ENCODE data around the gene PERM1. TPM values are rescaled to one million over a fixed set of nuclear protein-coding genes. Genes with fewer than 3 reads are reported as not detected.
A peak's percentile ranks its signal among the peaks of the same experiment; 100 is the strongest.

Gene PERM1
- total and polyA plus RNA-seq, 2 of the 13 experiments (the other 11 are each of a cell fraction or from before 2014, with no cell fraction given): 0.04 to 0.29 TPM

GRCh38 chr1:1017397-1018320 lies 35.8 kb upstream of the PERM1 start (continued):
- TF ChIP-seq, protein P1, sequence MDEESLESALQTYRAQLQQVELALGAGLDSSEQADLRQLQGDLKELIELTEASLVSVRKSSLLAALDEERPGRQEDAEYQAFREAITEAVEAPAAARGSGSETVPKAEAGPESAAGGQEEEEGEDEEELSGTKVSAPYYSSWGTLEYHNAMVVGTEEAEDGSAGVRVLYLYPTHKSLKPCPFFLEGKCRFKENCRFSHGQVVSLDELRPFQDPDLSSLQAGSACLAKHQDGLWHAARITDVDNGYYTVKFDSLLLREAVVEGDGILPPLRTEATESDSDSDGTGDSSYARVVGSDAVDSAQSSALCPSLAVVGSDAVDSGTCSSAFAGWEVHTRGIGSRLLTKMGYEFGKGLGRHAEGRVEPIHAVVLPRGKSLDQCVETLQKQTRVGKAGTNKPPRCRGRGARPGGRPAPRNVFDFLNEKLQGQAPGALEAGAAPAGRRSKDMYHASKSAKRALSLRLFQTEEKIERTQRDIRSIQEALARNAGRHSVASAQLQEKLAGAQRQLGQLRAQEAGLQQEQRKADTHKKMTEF (CRISPR knock-in tag; IDR thresholded peaks at IDR 0.05): peak; percentile 44; the same call in 1 of the 2 replicates
- peak; percentile 77 for TF ChIP-seq NFYC (CRISPR knock-in tag; IDR thresholded peaks at IDR 0.05)

DNA sequence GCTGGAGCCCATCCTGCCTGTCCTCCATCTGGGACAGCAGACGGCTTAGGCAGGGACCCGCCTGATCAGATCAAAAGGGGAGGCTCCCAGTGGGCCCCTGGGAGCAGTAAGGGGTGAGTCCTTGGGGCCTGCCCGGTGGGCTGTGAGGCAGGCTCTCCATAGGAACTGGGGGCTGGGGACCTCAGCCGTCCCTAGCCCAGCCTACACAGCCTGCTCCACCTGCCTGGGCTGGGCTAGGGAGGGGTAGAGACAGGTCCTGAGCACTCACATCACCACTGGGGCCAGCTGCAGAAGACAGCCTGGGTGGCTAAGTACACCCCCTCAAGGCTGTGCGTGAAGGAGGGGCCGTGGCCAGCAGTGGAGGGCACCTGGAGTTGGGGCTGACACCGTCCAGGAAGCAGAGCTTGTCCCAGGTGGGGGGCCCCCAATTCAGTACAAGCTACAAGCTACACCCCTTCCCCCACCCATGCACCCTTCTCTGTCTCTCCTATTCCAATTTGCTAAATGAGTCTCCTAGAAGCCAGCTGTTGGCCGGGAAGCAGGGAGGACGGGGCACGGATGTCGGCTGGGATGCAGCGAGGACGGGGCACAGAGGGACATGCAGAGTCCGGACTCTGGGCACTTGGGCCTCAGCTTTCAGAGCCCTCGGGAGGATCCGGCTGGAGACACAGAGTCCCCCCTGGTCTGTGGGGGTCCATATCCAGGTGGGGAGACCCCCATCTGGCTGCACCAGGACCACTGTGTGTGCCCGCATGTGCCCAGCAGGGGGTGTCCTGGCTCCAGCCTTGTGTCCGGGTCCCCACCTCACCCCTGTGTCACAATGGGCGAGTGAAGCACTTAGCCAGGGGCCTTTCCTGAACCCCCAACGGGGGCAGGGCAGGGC lies 33.1 kb upstream of the PERM1 start:
- Histone ChIP-seq H3K9me3 (ENCODE audit: low read length) (no peaks in the 10 kb centered on the region), H4K20me1 (ENCODE audit: insufficient read depth, low read length) (no peaks in the 10 kb centered on the region), H3K4me1 (ENCODE audit: insufficient read depth, low read length) (peaks cover 53% of the 10 kb centered on the region), H3K27me3 (ENCODE audit: control insufficient read depth in 1 of 2, insufficient read depth in 2 of 2, low read length in 2 of 2) (no peaks in the 10 kb centered on the region; a peak in 1 of 5 replicates), H2AFZ (ENCODE audit: low read length) (no peak overlapping the region), H3K4me3 (replicated peaks in 1 of 3; ENCODE audit: insufficient read depth in 1 of 3, low read depth in 2 of 3, low read length in 3 of 3) (peak overlapping the region in 1 of 3 experiments; percentile 86; a peak in 1 of 6 replicates), H3K4me2 (ENCODE audit: low read depth, low read length) (no peak overlapping the region), H3K27ac (ENCODE audit: extremely low read length, insufficient read depth, low read length) (no peak overlapping the region), H3K79me2 (ENCODE audit: insufficient read depth, low read length) (no peaks in the 10 kb centered on the region), H3K36me3 (replicated peaks in 1 of 2; ENCODE audit: control insufficient read depth in 1 of 2, insufficient read depth in 2 of 2, low read length in 2 of 2) (no peaks in the 10 kb centered on the region), H3K9ac (ENCODE audit: insufficient read depth, low read depth, low read length) (no peak overlapping the region)
- ChIA-PET CTCF (ENCODE audit: low intra/inter-chr PET ratio, low total read pairs) (interaction anchor here (0.6 to 2.8 kb wide), 2 partner anchors 45 to 49 kb away, joined by 3 to 15 read pairs; no protein-coding TSS in a partner anchor), POLR2A (interaction anchor here (5.9 kb wide), 1 partner anchor 9 kb away, joined by 61 read pairs; no protein-coding TSS in a partner anchor)
- no TSS peak for BruUV-seq (replicated peaks)
- DNase-seq (ENCODE audit: low spot score) (no peak), FAIRE-seq (no peak), ATAC-seq (peak; percentile 22)
- in situ Hi-C loops (cut with HindIII; ENCODE audit: extremely low pct_ligation_motif_present, low pct_unique_long_range_greater_than_20kb): no loop called here
- intact Hi-C loops (cut with micrococcal nuclease; ENCODE audit: unreplicated experiment): loop anchor here (5.0 kb wide), 1 partner anchor 42 kb away; no protein-coding TSS in a partner anchor
- WGBS (ENCODE audit: low lambda C conversion rate): 57% methylated on average over 10 of the region's 20 CpGs
- TF ChIP-seq, protein P2, sequence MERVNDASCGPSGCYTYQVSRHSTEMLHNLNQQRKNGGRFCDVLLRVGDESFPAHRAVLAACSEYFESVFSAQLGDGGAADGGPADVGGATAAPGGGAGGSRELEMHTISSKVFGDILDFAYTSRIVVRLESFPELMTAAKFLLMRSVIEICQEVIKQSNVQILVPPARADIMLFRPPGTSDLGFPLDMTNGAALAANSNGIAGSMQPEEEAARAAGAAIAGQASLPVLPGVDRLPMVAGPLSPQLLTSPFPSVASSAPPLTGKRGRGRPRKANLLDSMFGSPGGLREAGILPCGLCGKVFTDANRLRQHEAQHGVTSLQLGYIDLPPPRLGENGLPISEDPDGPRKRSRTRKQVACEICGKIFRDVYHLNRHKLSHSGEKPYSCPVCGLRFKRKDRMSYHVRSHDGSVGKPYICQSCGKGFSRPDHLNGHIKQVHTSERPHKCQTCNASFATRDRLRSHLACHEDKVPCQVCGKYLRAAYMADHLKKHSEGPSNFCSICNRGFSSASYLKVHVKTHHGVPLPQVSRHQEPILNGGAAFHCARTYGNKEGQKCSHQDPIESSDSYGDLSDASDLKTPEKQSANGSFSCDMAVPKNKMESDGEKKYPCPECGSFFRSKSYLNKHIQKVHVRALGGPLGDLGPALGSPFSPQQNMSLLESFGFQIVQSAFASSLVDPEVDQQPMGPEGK (CRISPR knock-in tag; IDR thresholded peaks at IDR 0.05): peak; percentile 56; the same call in 1 of the 2 replicates
- TF ChIP-seq STAG1 (CRISPR knock-in tag; IDR thresholded peaks at IDR 0.05): peak; percentile 87
- peak; percentile 50 for TF ChIP-seq XRCC5 (optimal IDR thresholded peaks at IDR 0.05; ENCODE audit: low read length)
- TF ChIP-seq MXI1 (IDR thresholded peaks at IDR 0.05; ENCODE audit: borderline replicate concordance, low read depth, low read length): peak; percentile 17; the same call in 1 of the 3 replicates
- peak; percentile 86; the same call in 1 of the 2 replicates for TF ChIP-seq ZSCAN25 (CRISPR knock-in tag; IDR thresholded peaks at IDR 0.05)
- no peak for TF ChIP-seq ZNF263 (CRISPR knock-in tag; IDR thresholded peaks at IDR 0.05)
- no peak for TF ChIP-seq ZNF816 (CRISPR knock-in tag; IDR thresholded peaks at IDR 0.05; ENCODE audit: borderline replicate concordance)
- TF ChIP-seq, protein P3, sequence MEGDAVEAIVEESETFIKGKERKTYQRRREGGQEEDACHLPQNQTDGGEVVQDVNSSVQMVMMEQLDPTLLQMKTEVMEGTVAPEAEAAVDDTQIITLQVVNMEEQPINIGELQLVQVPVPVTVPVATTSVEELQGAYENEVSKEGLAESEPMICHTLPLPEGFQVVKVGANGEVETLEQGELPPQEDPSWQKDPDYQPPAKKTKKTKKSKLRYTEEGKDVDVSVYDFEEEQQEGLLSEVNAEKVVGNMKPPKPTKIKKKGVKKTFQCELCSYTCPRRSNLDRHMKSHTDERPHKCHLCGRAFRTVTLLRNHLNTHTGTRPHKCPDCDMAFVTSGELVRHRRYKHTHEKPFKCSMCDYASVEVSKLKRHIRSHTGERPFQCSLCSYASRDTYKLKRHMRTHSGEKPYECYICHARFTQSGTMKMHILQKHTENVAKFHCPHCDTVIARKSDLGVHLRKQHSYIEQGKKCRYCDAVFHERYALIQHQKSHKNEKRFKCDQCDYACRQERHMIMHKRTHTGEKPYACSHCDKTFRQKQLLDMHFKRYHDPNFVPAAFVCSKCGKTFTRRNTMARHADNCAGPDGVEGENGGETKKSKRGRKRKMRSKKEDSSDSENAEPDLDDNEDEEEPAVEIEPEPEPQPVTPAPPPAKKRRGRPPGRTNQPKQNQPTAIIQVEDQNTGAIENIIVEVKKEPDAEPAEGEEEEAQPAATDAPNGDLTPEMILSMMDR (CRISPR knock-in tag; IDR thresholded peaks at IDR 0.05): peak; percentile 84
- no peak for TF ChIP-seq MED13 (CRISPR knock-in tag; IDR thresholded peaks at IDR 0.05)
- TF ChIP-seq, protein P4, sequence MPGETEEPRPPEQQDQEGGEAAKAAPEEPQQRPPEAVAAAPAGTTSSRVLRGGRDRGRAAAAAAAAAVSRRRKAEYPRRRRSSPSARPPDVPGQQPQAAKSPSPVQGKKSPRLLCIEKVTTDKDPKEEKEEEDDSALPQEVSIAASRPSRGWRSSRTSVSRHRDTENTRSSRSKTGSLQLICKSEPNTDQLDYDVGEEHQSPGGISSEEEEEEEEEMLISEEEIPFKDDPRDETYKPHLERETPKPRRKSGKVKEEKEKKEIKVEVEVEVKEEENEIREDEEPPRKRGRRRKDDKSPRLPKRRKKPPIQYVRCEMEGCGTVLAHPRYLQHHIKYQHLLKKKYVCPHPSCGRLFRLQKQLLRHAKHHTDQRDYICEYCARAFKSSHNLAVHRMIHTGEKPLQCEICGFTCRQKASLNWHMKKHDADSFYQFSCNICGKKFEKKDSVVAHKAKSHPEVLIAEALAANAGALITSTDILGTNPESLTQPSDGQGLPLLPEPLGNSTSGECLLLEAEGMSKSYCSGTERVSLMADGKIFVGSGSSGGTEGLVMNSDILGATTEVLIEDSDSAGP (CRISPR knock-in tag; IDR thresholded peaks at IDR 0.05; ENCODE audit: borderline replicate concordance): no peak
